T-cell (primary cell): ENCODE results near the gene RPTOR. TPM values are rescaled to one million over a fixed set of nuclear protein-coding genes. Genes with fewer than 3 reads are reported as not detected.

Experiments used
- ATAC-seq, 4 experiments: fragments of 200-7000 bp in 3 of 4; fragments of 150-1000 bp in 1 of 4; cut with Tn5 transposase; replicated peaks in 1 of 4; 1 replicate in 3 of 4; 2 replicates in 1 of 4; pipeline ENCODE4 v1.10.0; 2021; ENCODE audit warnings: moderate library complexity in 3 of 4, mild to moderate bottlenecking in 2 of 4, moderate number of reproducible peaks in 1 of 4
- CTCF ChIA-PET, 2 donors: fragments of 300-600 bp; sonication (Branson Sonifier 250); formaldehyde crosslinking; loops; one replicate each; lab custom pipeline; 2022; ENCODE audit warnings: antibody characterized with exemption in 2 of 2; lab: Charles Lee
- POLR2A ChIA-PET, 2 donors: fragments of 300-600 bp; sonication (Branson Sonifier 250); formaldehyde crosslinking; loops; one replicate each; lab custom pipeline; 2022; ENCODE audit warnings: antibody characterized with exemption in 2 of 2; lab: Charles Lee
- DNase-seq, 35 experiments: peaks; one replicate each; pipeline versions ENCODE4 v3.0.0 to v3.0.0-alpha.2; 2013 to 2023
- H3K27ac ChIP-seq: one replicate; pipeline ENCODE4 v1.5.1; 2013; ENCODE audit warnings: low read length
- H3K27me3 ChIP-seq, 2 experiments: replicated peaks in 1 of 2; 1 replicate in 1 of 2; 2 replicates in 1 of 2; pipeline versions ENCODE4 v1.6.1 to v1.7.0; 2013; ENCODE audit warnings: low read length in 1 of 2, mixed read lengths in 1 of 2; ENCODE audit not compliant: control insufficient read depth in 2 of 2, insufficient read depth in 2 of 2; ENCODE audit errors: extremely low read depth in 1 of 2
- H3K36me3 ChIP-seq, 2 donors: 1 replicate in 1 of 2; 2 replicates in 1 of 2; pipeline versions ENCODE4 v1.6.1 to v1.7.0; 2013; ENCODE audit warnings: low read length in 1 of 2; ENCODE audit not compliant: control insufficient read depth in 2 of 2, insufficient read depth in 1 of 2; ENCODE audit errors: extremely low read depth in 1 of 2
- H3K4me1 ChIP-seq, 2 experiments: 1 replicate in 1 of 2; 2 replicates in 1 of 2; pipeline versions ENCODE4 v1.6.1 to v1.7.0; 2013; ENCODE audit warnings: low read length in 2 of 2, mixed read lengths in 1 of 2; ENCODE audit not compliant: insufficient read depth in 2 of 2, control insufficient read depth in 1 of 2; ENCODE audit errors: extremely low read depth in 1 of 2
- H3K4me3 ChIP-seq, 2 donors: 1 replicate in 1 of 2; 2 replicates in 1 of 2; pipeline versions ENCODE4 v1.5.1 to v1.7.0; 2013; ENCODE audit warnings: mild to moderate bottlenecking in 2 of 2, low read length in 1 of 2, moderate library complexity in 1 of 2; ENCODE audit not compliant: control insufficient read depth in 1 of 2; ENCODE audit errors: extremely low read depth in 1 of 2
- H3K9me3 ChIP-seq: 2 replicates; pipeline ENCODE4 v1.7.0; 2013
- H3K27ac Mint-ChIP-seq, 2 donors: one replicate each; pipeline ENCODE4 v1.8.0; 2020 to 2021; ENCODE audit warnings: mild to moderate bottlenecking in 2 of 2, mixed read lengths in 2 of 2
- H3K27me3 Mint-ChIP-seq, 2 donors: one replicate each; pipeline ENCODE4 v1.8.0; 2021 to 2022; ENCODE audit warnings: mixed read lengths in 2 of 2
- H3K36me3 Mint-ChIP-seq: one replicate; pipeline ENCODE4 v1.8.0; 2021; ENCODE audit warnings: mixed read lengths
- H3K4me1 Mint-ChIP-seq, 3 donors: one replicate each; pipeline ENCODE4 v1.8.0; 2020 to 2022; ENCODE audit warnings: mixed read lengths in 3 of 3, mild to moderate bottlenecking in 1 of 3
- H3K4me3 Mint-ChIP-seq, 3 donors: one replicate each; pipeline ENCODE4 v1.8.0; 2020 to 2022; ENCODE audit warnings: mild to moderate bottlenecking in 3 of 3, mixed read lengths in 3 of 3, moderate library complexity in 3 of 3
- H3K9me3 Mint-ChIP-seq, 3 donors: one replicate each; pipeline ENCODE4 v1.8.0; 2020 to 2022; ENCODE audit warnings: mixed read lengths in 3 of 3
- whole genome bisulfite sequencing: methylation state at CpG from one replicate; pipeline ENCODE4 v1.1.5; 2013; ENCODE audit warnings: missing lambda C conversion rate; ENCODE audit not compliant: insufficient coverage; 5-methylcytosine and 5-hydroxymethylcytosine counted together
- total RNA-seq, 35 experiments: library from RNA in 6 of 35; stranded (reverse) in 6 of 35; fragments of 120-200 nt in 1 of 35; gene quantifications; one replicate each; pipeline versions ENCODE4 v1.2.1 to v1.2.4 and lab custom pipeline; 2013 to 2026

RPTOR gene
- total RNA-seq, 5 donors from 2014 or later (not counting 1 experiment from before 2014, with no cell fraction given), result 59.4 to 76.8 (median 71.4) TPM

GRCh38 chr17:80941171-80941570 lies 396.5 kb downstream of the RPTOR start:
- Mint-ChIP-seq H3K36me3 (peaks cover 16% of the 10 kb centered on the region), H3K4me3 (no peak overlapping the region), H3K27ac (no peak overlapping the region), H3K4me1 (peaks cover 21 to 36% (median 27%) of the 10 kb centered on the region in 3 donors), H3K27me3 (no peaks in the 10 kb centered on the region), H3K9me3 (no peaks in the 10 kb centered on the region)
- peaks cover 17 to 32% of the 10 kb centered on the region in 2 experiments for H3K4me1 ChIP-seq
- H3K4me3 ChIP-seq, result no peak overlapping the region
- no peaks in the 10 kb centered on the region for H3K9me3 ChIP-seq
- ChIA-PET POLR2A (no interaction called here), CTCF (no interaction called here)
- no peak overlapping the region for H3K27ac ChIP-seq
- peaks cover 24 to 41% of the 10 kb centered on the region in 2 donors for H3K36me3 ChIP-seq
- H3K27me3 ChIP-seq, result no peaks in the 10 kb centered on the region
- WGBS, result 98% methylated on average over 12 of the region's 12 CpGs
- DNase-seq, result no peak
- ATAC-seq, result no peak

GRCh38 chr17:80941743-80942422 lies 397.2 kb downstream of the RPTOR start:
- H3K36me3 ChIP-seq, result peaks cover 28 to 47% of the 10 kb centered on the region in 2 donors
- no peak overlapping the region for H3K27ac ChIP-seq
- ATAC-seq (no peak), DNase-seq (no peak)
- peaks cover 17 to 32% of the 10 kb centered on the region in 2 experiments for H3K4me1 ChIP-seq
- no peak overlapping the region for H3K4me3 Mint-ChIP-seq
- H3K27me3 ChIP-seq, result no peaks in the 10 kb centered on the region
- peaks cover 21 to 32% (median 27%) of the 10 kb centered on the region in 3 donors for H3K4me1 Mint-ChIP-seq
- no peaks in the 10 kb centered on the region for H3K9me3 ChIP-seq
- no peaks in the 10 kb centered on the region for H3K27me3 Mint-ChIP-seq
- no peak overlapping the region for H3K27ac Mint-ChIP-seq
- WGBS, result 96% methylated on average over 32 of the region's 33 CpGs
- H3K4me3 ChIP-seq, result no peak overlapping the region
- no peaks in the 10 kb centered on the region for H3K9me3 Mint-ChIP-seq
- peaks cover 23% of the 10 kb centered on the region for H3K36me3 Mint-ChIP-seq
- ChIA-PET CTCF (no interaction called here), POLR2A (no interaction called here)

- H3K4me1 ChIP-seq, result peaks cover 17 to 28% of the 10 kb centered on the region in 2 experiments
- Mint-ChIP-seq H3K27ac (no peak overlapping the region), H3K9me3 (no peaks in the 10 kb centered on the region), H3K4me3 (no peak overlapping the region), H3K4me1 (peaks cover 20 to 26% (median 22%) of the 10 kb centered on the region in 3 donors), H3K27me3 (no peaks in the 10 kb centered on the region), H3K36me3 (peaks cover 27% of the 10 kb centered on the region)
- H3K27ac ChIP-seq, result no peak overlapping the region
- H3K27me3 ChIP-seq, result no peaks in the 10 kb centered on the region
- no peaks in the 10 kb centered on the region for H3K9me3 ChIP-seq
- DNase-seq, result no peak
- ATAC-seq, result no peak
- H3K4me3 ChIP-seq, result no peak overlapping the region
- ChIA-PET CTCF (interaction anchor here in 1 of 2 donors (0.5 kb wide), 1 partner anchor 14 kb away, joined by 3 read pairs; no protein-coding TSS in a partner anchor), POLR2A (no interaction called here)
- peaks cover 28 to 55% of the 10 kb centered on the region in 2 donors for H3K36me3 ChIP-seq
- WGBS, result 95% methylated on average over 29 of the region's 38 CpGs
These were observed 398.0 kb downstream of the RPTOR start for GRCh38 chr17:80942423-80943345.

- H3K4me1 Mint-ChIP-seq, result peaks cover 12 to 19% (median 13%) of the 10 kb centered on the region in 3 donors
- H3K9me3 Mint-ChIP-seq, result no peaks in the 10 kb centered on the region
- Histone ChIP-seq H3K27ac (no peak overlapping the region), H3K4me1 (peaks cover 12 to 21% of the 10 kb centered on the region in 2 experiments), H3K27me3 (no peaks in the 10 kb centered on the region), H3K36me3 (peaks cover 28 to 63% of the 10 kb centered on the region in 2 donors), H3K4me3 (no peak overlapping the region), H3K9me3 (no peaks in the 10 kb centered on the region)
- no peak overlapping the region for H3K27ac Mint-ChIP-seq
- DNase-seq (no peak), ATAC-seq (no peak)
- POLR2A ChIA-PET, result no interaction called here
- 90% methylated on average over 12 of the region's 17 CpGs for WGBS
- no peaks in the 10 kb centered on the region for H3K27me3 Mint-ChIP-seq
- CTCF ChIA-PET, result no interaction called here
- no peak overlapping the region for H3K4me3 Mint-ChIP-seq
- peaks cover 27% of the 10 kb centered on the region for H3K36me3 Mint-ChIP-seq
These were observed 398.9 kb downstream of the RPTOR start for GRCh38 chr17:80943346-80944145.

GRCh38 chr17:80944326-80944725 lies 399.7 kb downstream of the RPTOR start:
- peaks cover 34 to 70% of the 10 kb centered on the region in 2 donors for H3K36me3 ChIP-seq
- peaks cover 6 to 16% of the 10 kb centered on the region in 2 experiments for H3K4me1 ChIP-seq
- ATAC-seq (no peak), DNase-seq (no peak)
- peaks cover 4 to 11% (median 5%) of the 10 kb centered on the region in 3 donors for H3K4me1 Mint-ChIP-seq
- H3K36me3 Mint-ChIP-seq, result peaks cover 27% of the 10 kb centered on the region
- ChIA-PET CTCF (no interaction called here), POLR2A (no interaction called here)
- H3K27me3 Mint-ChIP-seq, result no peaks in the 10 kb centered on the region
- no peaks in the 10 kb centered on the region for H3K9me3 ChIP-seq
- H3K9me3 Mint-ChIP-seq, result no peaks in the 10 kb centered on the region
- no peak overlapping the region for H3K4me3 ChIP-seq
- 100% methylated on average over 3 of the region's 9 CpGs for WGBS
- no peak overlapping the region for H3K4me3 Mint-ChIP-seq
- no peak overlapping the region for H3K27ac Mint-ChIP-seq
- H3K27ac ChIP-seq, result no peak overlapping the region
- no peaks in the 10 kb centered on the region for H3K27me3 ChIP-seq

- Mint-ChIP-seq H3K9me3 (no peaks in the 10 kb centered on the region), H3K36me3 (peaks cover 35% of the 10 kb centered on the region), H3K27ac (no peak overlapping the region), H3K4me3 (no peak overlapping the region), H3K4me1 (peaks cover 0 to 4% (median 0%) of the 10 kb centered on the region in 3 donors), H3K27me3 (no peaks in the 10 kb centered on the region)
- peaks cover 33 to 75% of the 10 kb centered on the region in 2 donors for H3K36me3 ChIP-seq
- H3K4me3 ChIP-seq, result no peak overlapping the region
- DNase-seq, result no peak
- H3K4me1 ChIP-seq, result peaks cover 0 to 6% of the 10 kb centered on the region in 2 experiments
- no peaks in the 10 kb centered on the region for H3K27me3 ChIP-seq
- ChIA-PET POLR2A (no interaction called here), CTCF (no interaction called here)
- no peaks in the 10 kb centered on the region for H3K9me3 ChIP-seq
- ATAC-seq, result no peak
- WGBS, result 97% methylated on average over 15 of the region's 17 CpGs
- H3K27ac ChIP-seq, result no peak overlapping the region
These were observed 401.1 kb downstream of the RPTOR start for GRCh38 chr17:80945736-80946135.
